Measurements from ENCODE around the gene HNRNPA3. TPM values are rescaled to one million over a fixed set of nuclear protein-coding genes. Genes with fewer than 3 reads are reported as not detected.
"Not testable (repeated sequence)": the region's sequence is repeated elsewhere in the genome, so short reads cannot be mapped to it uniquely, and the experiment has no call there.

The HNRNPA3 gene
- total RNA-seq, 1 donor from 2014 or later: 50.7 TPM

DNA sequence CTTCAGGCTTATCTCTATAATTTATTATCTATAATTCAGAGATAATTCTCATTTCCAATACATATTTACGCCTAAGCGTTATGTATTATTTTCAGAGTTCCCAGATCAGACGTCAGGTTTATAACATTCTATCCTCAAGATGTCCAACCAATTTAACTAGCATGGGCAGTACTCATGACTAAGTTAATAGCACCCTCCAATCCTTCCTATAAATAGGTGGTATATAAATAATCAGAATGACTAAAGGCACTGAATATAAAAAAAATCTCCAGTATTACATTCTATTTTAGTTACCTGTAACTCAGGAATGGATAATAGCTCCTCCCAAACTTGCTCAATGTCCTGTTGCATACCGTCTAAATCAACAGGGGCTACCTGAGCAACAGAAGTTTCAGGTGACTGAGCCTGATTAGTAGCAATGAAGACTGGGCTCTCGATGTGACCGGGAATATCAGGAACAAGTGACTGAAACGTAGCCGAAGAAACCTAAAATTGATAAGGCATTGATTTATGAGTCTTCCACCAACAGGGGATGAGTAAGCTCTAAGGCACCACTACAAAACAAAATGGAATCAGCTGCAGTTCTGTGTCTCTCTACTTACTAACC lies 19.6 kb downstream of the HNRNPA3 start:
- DNase-seq (ENCODE audit: low read depth, low spot score): no peak

DNA sequence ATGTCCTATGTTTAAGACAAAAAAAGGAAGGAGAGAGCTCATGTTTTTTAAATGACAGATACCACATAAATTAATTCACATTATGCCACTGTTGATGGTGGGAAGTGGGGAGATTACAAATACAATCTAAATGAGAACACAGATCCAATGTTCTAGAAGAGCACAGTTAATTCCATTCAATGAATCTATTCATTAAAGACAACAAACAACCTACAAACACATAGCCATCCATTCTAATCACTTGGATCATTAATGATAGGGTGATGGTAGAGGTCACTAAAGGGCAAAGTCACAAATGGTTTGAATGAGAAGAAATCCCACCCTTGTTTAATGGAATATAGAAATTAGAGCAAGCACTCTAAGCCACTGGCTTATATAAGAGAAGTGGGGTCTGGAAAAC lies 21.7 kb downstream of the HNRNPA3 start:
- DNase-seq (ENCODE audit: low read depth, low spot score): no peak

DNA sequence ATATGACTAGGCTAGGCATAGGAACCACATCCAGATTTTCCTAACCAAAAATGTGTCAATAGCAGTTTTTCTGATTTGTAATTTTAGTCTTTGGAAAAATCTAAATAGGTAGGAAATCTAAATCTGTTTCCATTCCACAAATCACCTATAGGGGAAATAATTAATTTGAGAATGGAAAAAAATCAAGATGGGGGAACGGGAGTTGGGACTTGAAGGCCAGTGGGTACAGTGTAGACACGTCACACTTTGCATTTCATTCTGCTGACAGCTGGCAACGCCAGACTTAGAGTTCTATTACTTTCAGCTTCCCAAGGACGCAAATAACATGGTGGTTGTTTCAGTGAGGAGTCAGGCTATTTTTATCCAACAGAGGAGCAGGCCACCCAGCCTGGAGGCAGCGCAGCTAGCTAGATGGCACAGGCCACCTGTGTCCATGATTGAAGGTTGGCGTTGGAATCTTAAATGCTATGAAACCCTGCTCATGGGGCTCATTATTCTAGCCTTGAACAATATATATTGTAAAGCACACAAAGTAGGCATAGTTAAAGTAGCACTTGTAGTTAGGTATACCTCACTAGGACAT lies 23.4 kb downstream of the HNRNPA3 start:
- DNase-seq (ENCODE audit: low read depth, low spot score): no peak

DNA sequence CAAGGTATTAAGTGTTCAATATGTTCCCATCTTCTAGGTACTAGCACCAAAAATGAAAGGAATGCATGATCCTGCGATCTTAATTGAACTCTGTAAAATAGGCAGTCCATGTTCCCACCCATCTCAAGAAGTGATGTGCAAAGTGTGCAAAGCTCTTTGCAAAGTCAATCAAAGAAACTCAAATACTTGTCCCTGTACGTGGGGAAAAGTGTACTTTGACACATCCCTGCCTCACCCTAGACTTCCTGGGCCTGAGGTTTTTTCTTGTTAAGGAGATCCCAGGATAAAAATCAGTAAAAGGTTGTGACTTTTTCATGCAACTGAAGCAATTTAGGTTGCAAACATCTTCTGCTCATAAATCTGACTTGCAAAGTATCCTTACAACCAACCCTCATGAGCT lies 25.3 kb downstream of the HNRNPA3 start:
- DNase-seq (ENCODE audit: low read depth, low spot score): no peak

DNA sequence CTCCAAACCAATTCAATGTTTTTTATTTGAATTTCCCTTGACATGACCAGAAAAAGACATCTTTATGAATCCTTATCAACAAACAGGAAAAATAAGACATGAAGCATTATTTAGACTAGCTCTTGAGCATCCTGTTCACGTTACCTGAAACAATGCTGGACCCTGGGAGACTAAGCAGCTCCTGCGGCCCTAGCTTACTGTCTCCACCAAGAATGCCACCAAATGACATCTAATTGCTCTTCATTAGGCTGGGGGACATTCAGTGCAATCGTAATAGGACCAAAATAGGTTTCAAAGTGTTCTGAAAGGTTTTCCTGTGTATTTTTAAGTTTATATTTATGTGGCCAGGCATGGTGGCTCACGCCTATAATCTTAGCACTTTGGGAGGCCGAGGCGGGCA lies 26.5 kb downstream of the HNRNPA3 start:
- no peak for DNase-seq (ENCODE audit: low read depth, low spot score)

DNA sequence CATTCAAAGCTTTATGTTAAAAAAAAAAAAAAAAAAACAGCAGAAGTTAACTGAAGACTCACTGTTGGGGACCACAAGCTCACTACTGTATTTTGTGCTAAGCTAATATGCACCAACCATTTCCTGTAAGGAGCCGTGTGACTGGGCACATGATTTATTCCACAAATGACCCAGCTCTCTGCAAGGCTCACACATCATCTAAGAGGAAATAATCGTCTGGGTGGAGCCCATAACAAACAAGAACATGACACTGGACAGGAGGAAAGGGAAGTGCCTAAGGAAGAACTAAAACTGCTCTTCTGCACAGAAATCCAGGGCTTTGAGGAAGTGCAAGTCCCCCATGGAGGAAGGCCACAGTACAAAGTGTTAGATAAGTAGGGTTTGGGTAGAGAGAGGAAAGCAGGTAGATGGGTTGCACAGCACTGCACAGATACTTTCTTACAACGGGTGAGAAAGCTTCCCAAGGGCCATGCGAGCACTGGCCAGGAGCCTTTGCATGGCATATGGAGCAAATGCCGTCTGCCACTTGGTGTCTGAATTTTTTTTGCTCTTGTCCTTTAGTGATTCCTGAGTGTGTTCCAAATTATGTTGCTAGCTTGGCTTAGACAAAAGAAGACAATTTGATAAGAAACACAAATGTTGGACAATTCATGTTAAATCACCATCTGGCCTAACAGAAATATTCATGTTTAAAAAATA lies 27.5 kb downstream of the HNRNPA3 start:
- DNase-seq (ENCODE audit: low read depth, low spot score): no peak

DNA sequence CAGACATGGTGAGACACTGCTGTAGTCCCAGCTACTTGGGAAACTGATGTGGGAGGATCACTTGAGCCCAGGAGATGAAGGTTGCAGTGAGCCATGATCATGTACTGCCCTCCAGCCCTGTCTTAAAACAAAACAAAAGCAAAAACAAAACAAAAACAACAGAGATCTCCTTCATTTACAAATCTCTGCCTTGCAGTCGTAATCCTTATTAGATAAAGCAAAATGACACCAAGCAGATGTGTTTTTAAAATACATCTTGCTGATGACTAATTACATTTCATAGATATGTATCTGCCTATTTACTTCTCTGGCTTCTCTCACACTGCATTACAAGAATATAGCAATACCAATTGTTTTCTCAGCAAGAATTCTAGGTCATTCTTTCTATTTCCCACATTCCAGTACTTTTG lies 29.1 kb downstream of the HNRNPA3 start:
- DNase-seq (ENCODE audit: low read depth, low spot score): no peak

DNA sequence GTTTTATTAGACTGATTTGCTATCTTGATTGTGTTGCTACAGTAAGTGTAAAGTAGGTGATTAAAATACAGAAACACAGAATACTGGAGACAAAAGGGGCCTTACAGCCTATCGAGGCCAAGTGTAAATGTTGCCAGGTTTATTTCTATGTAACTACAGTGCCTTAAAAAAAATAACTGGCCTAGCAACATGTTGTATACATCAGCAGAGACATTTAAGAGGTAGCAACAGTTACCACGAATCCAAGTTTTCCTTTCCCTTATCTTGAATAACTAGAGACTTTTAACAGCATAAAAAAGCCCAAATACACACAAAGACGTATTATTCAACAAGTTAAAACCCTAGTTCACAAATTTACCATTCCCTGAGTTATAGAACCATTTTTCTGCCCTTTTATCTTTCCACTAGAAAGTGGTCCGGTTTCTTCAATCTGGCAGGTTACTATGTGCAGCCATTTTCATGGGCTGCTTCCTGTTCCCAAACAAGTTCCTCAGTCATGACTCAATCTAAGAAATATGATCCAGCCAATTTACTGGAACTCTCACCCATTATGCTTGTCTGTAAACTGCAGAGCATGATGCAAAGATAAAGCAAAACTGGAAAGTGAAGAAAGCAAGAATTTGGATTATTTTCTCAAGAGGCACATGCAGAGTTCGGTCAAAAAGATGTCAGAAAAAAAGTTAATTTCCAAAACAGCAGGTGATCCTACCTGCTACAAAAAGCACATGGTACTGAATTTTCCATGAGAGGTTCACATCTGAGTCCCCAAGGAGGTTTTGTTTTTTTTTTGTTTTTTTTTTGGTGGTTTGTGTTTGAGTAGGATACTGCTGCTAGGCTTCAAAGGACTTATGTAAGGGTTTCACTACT lies 29.8 kb downstream of the HNRNPA3 start:
- peak; percentile 79 for DNase-seq (ENCODE audit: low read depth, low spot score)

DNA sequence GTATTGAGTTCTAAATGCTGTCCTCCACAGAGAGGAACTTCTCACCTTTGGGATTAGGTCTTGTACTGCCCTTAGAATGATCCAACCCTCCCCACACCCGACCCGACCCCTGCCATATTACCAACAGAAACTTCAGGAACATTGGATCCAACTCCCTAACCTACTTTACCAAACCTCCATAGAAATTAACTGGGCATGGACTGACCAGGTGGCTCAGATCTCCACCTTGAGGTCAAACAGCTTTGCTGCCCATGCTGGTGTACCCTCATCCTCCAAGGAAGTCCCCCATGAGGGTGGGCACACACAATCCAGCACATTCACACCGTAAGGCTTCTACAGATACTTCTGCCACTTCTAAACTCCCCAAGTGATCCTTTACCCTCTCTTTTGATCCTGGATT lies 30.5 kb downstream of the HNRNPA3 start:
- no peak for DNase-seq (ENCODE audit: low read depth, low spot score)

DNA sequence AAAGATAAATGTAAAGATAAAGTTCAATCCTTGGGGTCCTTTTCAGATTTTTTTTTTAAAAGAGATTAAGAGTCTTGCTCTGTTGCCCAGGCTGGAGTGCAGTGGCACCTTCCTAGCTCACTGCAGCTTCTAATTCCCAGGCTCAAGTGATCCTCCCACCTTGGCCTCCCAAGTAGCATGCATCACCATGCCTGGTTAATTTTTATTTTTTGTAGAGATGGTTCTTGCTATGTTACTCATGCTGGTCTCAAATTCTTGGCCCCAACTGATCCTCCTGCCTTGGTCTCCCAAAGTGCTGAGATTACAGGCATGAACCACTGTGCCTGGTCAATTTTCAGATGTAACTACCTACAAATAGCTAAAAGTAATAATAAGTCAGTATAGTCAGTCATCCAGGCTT lies 30.9 kb downstream of the HNRNPA3 start:
- DNase-seq (ENCODE audit: low read depth, low spot score): no peak

DNA sequence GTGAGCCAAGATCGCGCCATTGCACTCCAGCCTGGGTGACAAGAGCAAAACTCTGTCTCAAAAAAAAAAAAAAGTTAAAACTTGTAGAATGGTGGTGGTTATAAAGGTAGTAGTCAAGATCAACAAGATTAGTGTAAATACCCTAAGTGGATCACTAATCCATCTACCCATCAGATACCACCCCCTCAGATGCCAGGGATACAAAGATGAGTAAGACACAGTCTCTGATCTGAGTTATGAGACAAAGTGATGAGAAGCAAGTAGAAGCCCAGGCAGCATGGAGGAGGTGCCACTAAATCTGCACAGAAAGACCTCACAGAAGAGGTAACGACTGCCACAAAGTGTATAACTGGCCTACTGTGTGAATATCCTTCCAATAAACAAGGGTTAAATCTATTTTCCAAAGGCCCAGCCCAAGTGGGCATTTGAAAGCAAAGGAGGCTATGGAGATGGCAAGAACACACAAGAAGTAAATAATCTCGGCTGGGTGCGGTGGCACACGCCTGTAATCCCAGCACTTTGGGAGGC lies 31.7 kb downstream of the HNRNPA3 start:
- no peak for DNase-seq (ENCODE audit: low read depth, low spot score)

DNA sequence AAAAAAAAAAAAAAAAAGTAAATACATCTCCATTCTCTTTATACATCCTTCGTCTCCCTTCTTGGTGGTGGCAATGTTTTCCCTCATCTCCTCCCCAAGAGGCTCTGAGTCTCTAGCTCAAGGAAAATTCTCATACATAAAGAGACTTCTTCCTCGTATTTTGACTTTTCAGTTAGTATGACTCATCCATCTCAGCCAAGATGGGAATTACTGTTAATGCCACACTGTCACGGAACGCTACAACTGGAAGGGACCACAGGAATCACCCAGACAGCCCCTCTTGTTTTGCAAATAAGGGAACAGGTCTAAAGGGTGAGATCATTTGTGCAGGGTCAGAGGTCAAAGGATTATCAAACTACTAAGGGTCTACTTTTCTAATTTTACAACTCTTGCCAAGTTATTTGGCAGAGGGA lies 32.4 kb downstream of the HNRNPA3 start:
- no peak for DNase-seq (ENCODE audit: low read depth, low spot score)

DNA sequence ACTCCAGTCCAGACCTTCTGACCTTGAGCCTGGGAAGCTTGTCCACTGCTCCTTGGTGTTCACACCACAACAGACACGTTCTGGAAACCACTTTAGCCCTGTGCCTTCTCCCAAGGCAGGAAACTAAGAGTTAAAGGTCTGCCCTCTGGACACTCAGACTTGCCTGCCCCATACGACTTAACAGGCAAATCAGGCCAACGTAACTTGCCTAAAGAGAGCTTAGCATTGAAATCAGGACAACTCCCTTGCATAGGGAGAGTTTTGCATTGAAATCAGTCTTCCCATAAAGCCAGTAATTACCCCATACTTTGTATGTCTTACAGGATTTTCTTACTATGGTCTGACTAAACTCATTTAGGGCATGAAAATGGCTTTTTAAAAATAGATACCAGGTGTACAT lies 33.4 kb downstream of the HNRNPA3 start:
- no peak for DNase-seq (ENCODE audit: low read depth, low spot score)

DNA sequence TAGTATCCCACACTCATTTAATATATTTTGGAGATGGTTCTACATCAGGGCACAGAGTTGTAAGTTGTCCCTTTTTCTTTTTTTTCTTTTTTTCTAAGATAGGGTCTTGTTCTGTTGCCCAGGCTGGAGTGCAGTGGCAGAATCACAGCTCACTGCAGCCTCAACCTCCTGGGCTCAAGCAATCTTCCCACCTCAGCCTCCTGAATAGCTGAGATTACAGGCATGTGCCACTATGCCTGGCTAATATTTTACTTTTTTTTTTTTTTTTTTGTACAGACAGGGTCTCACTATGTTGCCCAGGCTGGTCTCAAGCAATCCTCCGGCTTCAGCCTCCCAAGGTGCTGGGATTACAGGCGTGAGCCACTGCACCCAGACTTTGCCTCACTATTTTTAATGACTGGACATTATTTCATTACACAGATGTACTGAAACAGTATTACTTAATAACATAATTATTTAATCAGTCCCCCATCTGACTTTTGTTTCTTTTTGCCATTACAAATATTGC lies 34.0 kb downstream of the HNRNPA3 start:
- not testable (repeated sequence) for DNase-seq (ENCODE audit: low read depth, low spot score)

DNA sequence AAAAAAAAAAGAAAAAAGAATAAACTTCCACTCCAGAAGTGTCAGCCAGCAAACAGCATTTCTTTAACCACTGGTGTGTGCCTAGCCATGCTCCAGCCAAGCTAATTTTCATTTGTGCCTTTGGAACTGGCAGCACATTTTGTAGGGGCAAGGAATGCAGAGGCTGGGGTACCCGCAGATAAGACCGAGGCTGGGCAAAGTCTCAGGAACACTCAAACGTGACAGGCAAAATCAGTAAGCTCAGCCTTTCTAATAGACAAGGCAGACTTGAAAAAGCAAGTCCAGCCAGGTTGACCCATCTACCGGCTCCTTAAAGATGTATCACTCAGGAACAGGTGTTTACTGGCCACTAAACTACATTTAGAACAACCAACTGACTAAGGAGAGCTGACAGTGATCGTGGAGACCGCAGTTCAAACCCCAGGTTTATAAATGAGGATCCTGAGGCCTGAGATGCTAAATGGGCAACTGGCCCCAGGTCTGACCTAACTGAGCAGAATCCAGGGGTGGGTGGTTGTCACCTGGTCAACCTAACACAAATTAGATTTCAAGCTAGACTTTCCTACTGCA lies 35.2 kb downstream of the HNRNPA3 start:
- no peak for DNase-seq (ENCODE audit: low read depth, low spot score)

DNA sequence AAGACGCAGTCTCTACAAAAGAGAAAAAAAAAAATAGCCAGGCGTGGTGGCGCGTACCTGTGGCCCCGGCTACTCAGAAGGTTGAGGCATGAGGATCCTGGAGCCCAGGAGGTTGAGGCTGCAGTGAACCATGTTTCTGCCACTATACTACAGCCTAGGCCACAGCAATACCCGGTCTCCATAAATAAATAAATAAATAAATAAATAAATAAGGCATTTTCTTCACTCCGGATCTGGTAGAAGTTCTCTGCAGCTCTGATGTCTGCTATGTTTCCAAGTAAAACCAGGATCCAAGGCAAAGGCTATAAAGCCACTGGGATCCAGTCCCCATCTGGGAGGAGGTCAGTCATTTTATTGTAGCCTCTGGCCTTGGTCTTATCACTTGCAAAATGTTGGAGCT lies 36.4 kb downstream of the HNRNPA3 start:
- no peak for DNase-seq (ENCODE audit: low read depth, low spot score)

DNA sequence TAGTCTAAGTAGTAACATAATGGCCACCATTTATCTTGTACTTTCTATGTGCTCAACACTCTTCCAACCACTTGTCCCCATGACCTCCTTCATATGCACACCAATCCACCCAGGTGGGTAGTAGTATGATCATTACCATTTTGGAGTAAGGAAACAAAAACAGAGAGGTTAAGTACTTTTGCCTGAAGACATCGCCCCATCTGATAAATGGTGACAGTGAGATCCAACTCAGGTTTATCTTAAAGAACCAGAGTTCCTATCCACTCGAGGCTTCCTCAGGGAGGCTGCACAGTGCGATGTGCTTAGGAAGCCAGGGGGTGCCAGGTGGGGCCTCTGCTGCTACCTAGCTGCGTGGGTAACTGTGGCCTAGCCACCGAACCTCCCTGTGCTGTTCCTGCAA lies 37.9 kb downstream of the HNRNPA3 start:
- no peak for DNase-seq (ENCODE audit: low read depth, low spot score)

DNA sequence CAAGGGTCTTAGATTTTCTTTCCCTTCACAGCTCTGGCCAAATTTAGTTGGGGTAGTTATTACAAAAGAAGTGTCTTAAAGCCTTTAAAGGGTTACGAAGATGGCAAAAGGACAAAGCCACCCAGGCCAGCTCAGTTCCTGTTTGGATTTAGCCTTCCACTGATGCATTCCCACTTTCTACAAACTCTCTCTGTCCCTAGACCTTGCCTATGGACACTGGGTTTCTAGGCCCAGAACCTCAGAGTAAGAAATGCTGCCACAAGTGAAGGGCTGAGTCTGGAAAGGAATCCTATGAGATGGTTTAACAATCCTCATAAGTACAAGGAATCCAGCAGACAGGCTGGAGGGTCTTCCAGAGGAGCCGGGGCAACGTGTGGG lies 38.6 kb downstream of the HNRNPA3 start:
- no peak for DNase-seq (ENCODE audit: low read depth, low spot score)

DNA sequence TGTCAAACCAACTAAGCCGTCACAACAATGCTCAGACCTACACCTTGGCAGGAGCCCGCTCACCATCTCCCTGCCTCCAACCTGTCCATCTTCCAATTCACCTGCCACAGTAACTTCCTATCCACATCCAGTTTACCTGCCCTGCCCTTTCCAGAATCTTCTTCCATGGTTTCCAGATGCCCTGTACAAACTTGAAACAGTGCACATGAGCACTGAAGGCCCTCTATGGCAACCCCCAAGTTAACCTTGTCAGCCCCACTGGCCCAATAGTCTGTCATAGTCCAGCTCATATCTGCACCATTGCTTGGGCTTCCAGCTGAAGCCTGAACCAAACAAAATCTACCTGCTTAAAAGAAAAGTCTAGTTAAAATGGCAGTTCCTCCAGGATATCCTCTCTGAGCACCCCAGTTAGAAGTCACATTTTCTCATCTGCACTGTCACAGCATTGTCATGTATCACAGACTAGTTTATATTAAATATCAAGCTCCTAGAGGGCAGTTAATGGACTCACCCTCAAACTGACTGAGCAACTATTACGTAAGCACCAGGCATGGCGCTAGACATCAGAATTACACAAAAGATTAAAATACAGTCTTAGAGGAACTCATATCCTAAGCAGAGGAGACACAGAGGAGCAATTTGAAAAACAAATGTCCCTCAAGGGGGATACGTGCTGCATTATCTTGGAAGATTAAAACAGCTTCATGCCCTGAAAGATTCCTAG lies 40.4 kb downstream of the HNRNPA3 start:
- no peak for DNase-seq (ENCODE audit: low read depth, low spot score)

DNA sequence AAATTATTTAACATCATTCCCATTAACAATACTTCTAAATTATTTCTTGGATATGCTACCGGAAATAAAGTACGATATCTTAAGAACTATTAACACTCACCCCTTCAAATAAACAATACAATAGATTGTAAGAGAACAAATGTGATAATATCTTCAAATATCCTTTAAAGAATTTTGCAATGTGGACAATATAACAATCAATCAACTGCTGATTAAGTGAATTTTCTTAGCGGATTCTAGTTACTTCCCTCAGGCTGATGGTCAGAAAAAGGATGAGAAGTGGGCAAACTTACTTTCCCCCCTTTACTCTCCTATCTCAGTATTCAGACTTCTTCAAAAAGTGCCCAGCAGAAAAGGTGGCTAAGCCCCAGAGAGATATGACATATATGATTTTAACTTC lies 41.1 kb downstream of the HNRNPA3 start:
- no peak for DNase-seq (ENCODE audit: low read depth, low spot score)

All from pulmonary artery endothelial cell (primary cell).